Endothelial cell (in vitro differentiated cells): ENCODE data around the gene ZNF627. TPM values are rescaled to one million over a fixed set of nuclear protein-coding genes. Genes with fewer than 3 reads are reported as not detected.

Experiments used
- DNase-seq: peaks from one replicate; pipeline ENCODE4 v3.0.0; 2021; ENCODE audit warnings: low spot score
- H3K27ac Mint-ChIP-seq: one replicate; pipeline ENCODE4 v1.8.0; 2021; ENCODE audit warnings: mixed read lengths, inconsistent platforms; ENCODE audit not compliant: unreplicated experiment
- H3K27me3 Mint-ChIP-seq: one replicate; pipeline ENCODE4 v1.8.0; 2021; ENCODE audit warnings: mild to moderate bottlenecking, moderate library complexity, mixed read lengths, inconsistent platforms; ENCODE audit not compliant: unreplicated experiment
- H3K36me3 Mint-ChIP-seq: one replicate; pipeline ENCODE4 v1.8.0; 2021; ENCODE audit warnings: mild to moderate bottlenecking, low read depth, mixed read lengths, inconsistent platforms; ENCODE audit not compliant: unreplicated experiment
- H3K4me1 Mint-ChIP-seq: one replicate; pipeline ENCODE4 v1.8.0; 2021; ENCODE audit warnings: mild to moderate bottlenecking, mixed read lengths, inconsistent platforms; ENCODE audit not compliant: unreplicated experiment
- H3K4me3 Mint-ChIP-seq: one replicate; pipeline ENCODE4 v1.8.0; 2021; ENCODE audit warnings: mild to moderate bottlenecking, mixed read lengths, inconsistent platforms; ENCODE audit not compliant: unreplicated experiment
- H3K9me3 Mint-ChIP-seq: one replicate; pipeline ENCODE4 v1.8.0; 2021; ENCODE audit warnings: mixed read lengths, inconsistent platforms; ENCODE audit not compliant: unreplicated experiment
- total RNA-seq: library from RNA; stranded (reverse); fragmentation: NEBNext Ultra II Directional; extraction: Animal tissue kit (Norgen Biotek cat#: 25700); gene quantifications from one replicate; pipeline ENCODE4 v1.2.1, GENCODE V29; 2021; ENCODE audit not compliant: unreplicated experiment
- TF ChIP-seq, protein P1 (sequence below): fragments of 200-600 bp; sonication (generic); IDR thresholded peaks from one replicate; pipeline ENCODE4 v1.5.0; 2021; ENCODE audit warnings: antibody characterized with exemption; ENCODE audit not compliant: unreplicated experiment

The ZNF627 gene
- total RNA-seq, 1 donor from 2014 or later = 21.9 TPM

DNA sequence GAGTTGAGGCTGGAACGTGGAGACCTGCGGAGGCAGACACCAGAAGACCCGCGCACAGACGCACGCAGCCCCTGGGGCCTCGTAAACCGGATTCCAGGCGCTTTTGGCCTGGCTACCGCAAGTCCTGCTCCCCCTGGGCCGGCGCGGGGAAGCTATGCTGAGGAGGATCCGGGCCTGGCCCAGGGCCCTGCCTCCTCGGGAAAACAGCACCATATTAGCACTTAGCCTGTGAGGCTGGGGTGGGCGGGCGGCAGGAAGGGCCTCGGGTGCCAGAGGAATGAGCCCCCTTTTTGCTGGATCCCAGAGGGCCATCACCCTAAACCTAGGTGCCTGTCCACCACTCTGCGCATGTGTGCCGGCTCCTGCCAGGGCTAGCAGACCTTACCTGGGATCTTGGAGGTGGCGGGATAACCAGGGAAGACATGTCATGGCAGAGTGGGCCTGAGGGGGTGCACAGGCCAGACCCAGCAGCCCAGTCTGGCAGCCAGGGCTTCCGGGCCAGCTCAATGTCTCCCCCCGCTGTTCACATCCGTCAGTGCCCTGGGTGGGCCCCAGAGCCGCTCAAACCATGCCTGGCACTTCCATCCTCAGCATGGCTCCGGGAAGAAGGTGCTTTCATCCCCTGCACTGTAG, 45.6 kb upstream of the ZNF627 start:
- H3K27ac Mint-ChIP-seq = no peak overlapping the region
- H3K4me1 Mint-ChIP-seq = peaks cover 2% of the 10 kb centered on the region
- DNase-seq = peak; percentile 44
- peaks cover 13% of the 10 kb centered on the region for H3K36me3 Mint-ChIP-seq
- TF ChIP-seq, protein P1, sequence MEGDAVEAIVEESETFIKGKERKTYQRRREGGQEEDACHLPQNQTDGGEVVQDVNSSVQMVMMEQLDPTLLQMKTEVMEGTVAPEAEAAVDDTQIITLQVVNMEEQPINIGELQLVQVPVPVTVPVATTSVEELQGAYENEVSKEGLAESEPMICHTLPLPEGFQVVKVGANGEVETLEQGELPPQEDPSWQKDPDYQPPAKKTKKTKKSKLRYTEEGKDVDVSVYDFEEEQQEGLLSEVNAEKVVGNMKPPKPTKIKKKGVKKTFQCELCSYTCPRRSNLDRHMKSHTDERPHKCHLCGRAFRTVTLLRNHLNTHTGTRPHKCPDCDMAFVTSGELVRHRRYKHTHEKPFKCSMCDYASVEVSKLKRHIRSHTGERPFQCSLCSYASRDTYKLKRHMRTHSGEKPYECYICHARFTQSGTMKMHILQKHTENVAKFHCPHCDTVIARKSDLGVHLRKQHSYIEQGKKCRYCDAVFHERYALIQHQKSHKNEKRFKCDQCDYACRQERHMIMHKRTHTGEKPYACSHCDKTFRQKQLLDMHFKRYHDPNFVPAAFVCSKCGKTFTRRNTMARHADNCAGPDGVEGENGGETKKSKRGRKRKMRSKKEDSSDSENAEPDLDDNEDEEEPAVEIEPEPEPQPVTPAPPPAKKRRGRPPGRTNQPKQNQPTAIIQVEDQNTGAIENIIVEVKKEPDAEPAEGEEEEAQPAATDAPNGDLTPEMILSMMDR = peak; percentile 19
- H3K27me3 Mint-ChIP-seq = peaks cover 3% of the 10 kb centered on the region
- H3K9me3 Mint-ChIP-seq = no peaks in the 10 kb centered on the region
- H3K4me3 Mint-ChIP-seq = no peak overlapping the region

DNA sequence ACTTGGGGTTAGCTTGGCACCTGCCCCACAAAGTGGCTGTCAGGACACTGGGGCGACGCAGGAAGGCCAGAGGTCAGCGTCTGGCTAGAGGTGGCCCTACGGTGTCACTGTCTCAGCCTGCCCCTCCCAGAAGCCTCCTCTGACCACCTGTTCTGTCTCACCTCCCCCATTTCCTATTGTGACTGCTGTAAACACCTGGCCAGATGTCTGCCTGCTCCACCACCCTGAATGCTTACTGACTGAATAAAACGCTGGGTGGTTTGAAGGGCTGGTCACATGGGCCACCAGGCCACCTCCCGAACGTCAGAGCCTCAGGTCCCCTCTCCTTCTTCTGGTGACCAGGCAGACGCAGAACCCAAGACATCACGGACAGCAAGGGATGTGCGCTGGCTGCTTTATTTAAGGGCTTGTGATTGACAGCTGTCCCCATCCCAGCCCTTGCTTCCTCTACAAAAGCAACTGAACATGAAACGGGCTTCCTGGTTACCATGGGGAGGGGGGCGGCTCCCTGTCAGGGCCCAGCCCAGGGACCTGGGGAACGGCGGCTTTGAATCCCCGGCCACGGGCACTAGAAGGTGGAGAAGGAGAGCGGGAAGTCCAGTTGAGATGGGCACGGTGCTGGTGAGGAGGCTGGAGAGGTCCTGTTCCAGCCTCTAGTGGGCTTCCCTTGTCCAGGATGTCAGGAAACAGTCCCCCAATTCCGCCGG, 44.5 kb upstream of the ZNF627 start:
- peaks cover 5% of the 10 kb centered on the region for H3K27me3 Mint-ChIP-seq
- DNase-seq = no peak
- no peak overlapping the region for H3K4me3 Mint-ChIP-seq
- peaks cover 3% of the 10 kb centered on the region for H3K4me1 Mint-ChIP-seq
- peaks cover 13% of the 10 kb centered on the region for H3K36me3 Mint-ChIP-seq
- TF ChIP-seq, protein P1 = no peak
- H3K27ac Mint-ChIP-seq = no peak overlapping the region
- H3K9me3 Mint-ChIP-seq = no peaks in the 10 kb centered on the region

DNA sequence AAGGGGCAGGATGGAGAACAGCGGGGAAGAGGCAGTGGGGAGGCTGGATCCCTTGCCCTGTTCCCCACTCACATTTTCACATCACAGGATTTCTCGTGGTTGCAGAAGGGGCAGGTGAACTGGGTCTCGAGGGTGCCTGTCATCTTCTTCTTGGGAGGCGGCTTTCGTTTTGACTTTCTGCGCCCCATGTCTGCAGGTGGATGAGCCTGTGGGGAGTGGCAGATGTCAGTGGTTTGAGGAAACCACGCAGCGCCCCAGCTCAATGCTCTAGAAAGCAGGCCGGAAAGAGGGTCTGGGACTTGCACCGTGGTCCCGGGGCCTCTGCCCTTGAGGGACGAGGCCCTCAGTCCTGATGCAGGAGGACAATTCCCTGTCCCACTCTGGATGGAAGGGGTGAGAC, 43.1 kb upstream of the ZNF627 start:
- Mint-ChIP-seq H3K4me1 (peaks cover 8% of the 10 kb centered on the region), H3K27ac (no peak overlapping the region), H3K4me3 (no peak overlapping the region), H3K36me3 (peaks cover 13% of the 10 kb centered on the region), H3K9me3 (no peaks in the 10 kb centered on the region), H3K27me3 (peaks cover 5% of the 10 kb centered on the region)
- TF ChIP-seq, protein P1 = no peak
- DNase-seq = no peak

DNA sequence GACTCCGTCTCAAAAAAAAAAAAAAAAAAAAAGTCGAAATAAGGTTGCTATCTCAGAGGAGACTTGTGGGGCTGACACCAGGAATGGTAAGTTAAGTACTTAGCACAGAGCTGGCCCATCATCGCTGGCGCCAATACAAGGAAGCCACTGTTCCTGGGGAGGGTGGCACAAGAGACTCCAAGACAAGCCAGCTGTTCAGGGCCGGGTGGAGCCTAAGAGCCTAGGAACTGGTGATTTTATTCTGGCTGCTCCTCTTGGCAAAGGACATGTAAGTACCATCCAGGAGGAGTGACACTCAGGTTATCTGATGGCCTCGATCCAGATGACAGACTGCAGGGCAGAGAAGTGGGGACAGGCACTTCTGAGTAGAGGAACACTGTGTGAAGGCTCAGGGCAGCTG, 42.0 kb upstream of the ZNF627 start:
- TF ChIP-seq, protein P1 = no peak
- H3K9me3 Mint-ChIP-seq = no peaks in the 10 kb centered on the region
- no peak overlapping the region for H3K27ac Mint-ChIP-seq
- H3K4me1 Mint-ChIP-seq = peaks cover 11% of the 10 kb centered on the region
- H3K27me3 Mint-ChIP-seq = peaks cover 6% of the 10 kb centered on the region
- peaks cover 9% of the 10 kb centered on the region for H3K36me3 Mint-ChIP-seq
- DNase-seq = no peak
- H3K4me3 Mint-ChIP-seq = peak overlapping the region; percentile 54
